Glutamatergic neuron (in vitro differentiated cells): ENCODE results near the gene RNF7. TPM values are rescaled to one million over a fixed set of nuclear protein-coding genes. Genes with fewer than 3 reads are reported as not detected.
A peak's percentile ranks its signal among the peaks of the same experiment; 100 is the strongest.

Source experiments
- DNase-seq: peaks from one replicate; pipeline ENCODE4 v3.0.0; 2022
- H3K27ac Mint-ChIP-seq: one replicate; pipeline ENCODE4 v1.8.0; 2020; ENCODE audit warnings: mild to moderate bottlenecking, mixed read lengths, inconsistent platforms; ENCODE audit not compliant: unreplicated experiment
- H3K27me3 Mint-ChIP-seq: one replicate; pipeline ENCODE4 v1.8.0; 2020; ENCODE audit warnings: mild to moderate bottlenecking, moderate library complexity, mixed read lengths, inconsistent platforms; ENCODE audit not compliant: unreplicated experiment
- H3K36me3 Mint-ChIP-seq: one replicate; pipeline ENCODE4 v1.8.0; 2020; ENCODE audit warnings: mild to moderate bottlenecking, mixed read lengths, inconsistent platforms; ENCODE audit not compliant: unreplicated experiment
- H3K4me1 Mint-ChIP-seq: one replicate; pipeline ENCODE4 v1.8.0; 2020; ENCODE audit warnings: mild to moderate bottlenecking, low read depth, mixed read lengths, inconsistent platforms; ENCODE audit not compliant: unreplicated experiment
- H3K4me3 Mint-ChIP-seq: one replicate; pipeline ENCODE4 v1.8.0; 2020; ENCODE audit warnings: mild to moderate bottlenecking, mixed read lengths, inconsistent platforms; ENCODE audit not compliant: unreplicated experiment
- H3K9me3 Mint-ChIP-seq: one replicate; pipeline ENCODE4 v1.8.0; 2020; ENCODE audit warnings: mild to moderate bottlenecking, moderate library complexity, mixed read lengths, inconsistent platforms; ENCODE audit not compliant: unreplicated experiment
- CTCF ChIP-seq: fragments of 200-600 bp; sonication (generic); IDR thresholded peaks from one replicate; pipeline ENCODE4 v1.5.0; 2021; ENCODE audit not compliant: partially characterized antibody, unreplicated experiment
- total RNA-seq: library from RNA; stranded (reverse); fragmentation: NEBNext Ultra II Directional; extraction: Animal tissue kit (Norgen Biotek cat#: 25700); gene quantifications from one replicate; pipeline ENCODE4 v1.2.1, GENCODE V29; 2021; ENCODE audit not compliant: unreplicated experiment

The RNF7 gene
- total RNA-seq, 1 donor from 2014 or later = 95.0 TPM

GRCh38 chr3:141796081-141796888, 58.2 kb downstream of the RNF7 start:
- peak overlapping the region; percentile 78 for H3K4me3 Mint-ChIP-seq
- no peak for TF ChIP-seq CTCF
- H3K36me3 Mint-ChIP-seq = peaks cover 5% of the 10 kb centered on the region
- DNase-seq = no peak
- H3K9me3 Mint-ChIP-seq = peaks cover 9% of the 10 kb centered on the region
- H3K27me3 Mint-ChIP-seq = peaks cover 2% of the 10 kb centered on the region
- peaks cover 13% of the 10 kb centered on the region for H3K4me1 Mint-ChIP-seq
- no peak overlapping the region for H3K27ac Mint-ChIP-seq

Other genes with a start within 250 kb of the RNF7 start
- gene GRK7, start 25.1 kb downstream of the RNF7 start, total RNA-seq = not detected
- gene ATP1B3, start 138.3 kb downstream of the RNF7 start, total RNA-seq = 184 TPM